Measurements from ENCODE around the gene WRAP53. TPM values are rescaled to one million over a fixed set of nuclear protein-coding genes. Genes with fewer than 3 reads are reported as not detected.

Gene WRAP53
- total RNA-seq, 1 donor from 2014 or later = 13.4 TPM

DNA sequence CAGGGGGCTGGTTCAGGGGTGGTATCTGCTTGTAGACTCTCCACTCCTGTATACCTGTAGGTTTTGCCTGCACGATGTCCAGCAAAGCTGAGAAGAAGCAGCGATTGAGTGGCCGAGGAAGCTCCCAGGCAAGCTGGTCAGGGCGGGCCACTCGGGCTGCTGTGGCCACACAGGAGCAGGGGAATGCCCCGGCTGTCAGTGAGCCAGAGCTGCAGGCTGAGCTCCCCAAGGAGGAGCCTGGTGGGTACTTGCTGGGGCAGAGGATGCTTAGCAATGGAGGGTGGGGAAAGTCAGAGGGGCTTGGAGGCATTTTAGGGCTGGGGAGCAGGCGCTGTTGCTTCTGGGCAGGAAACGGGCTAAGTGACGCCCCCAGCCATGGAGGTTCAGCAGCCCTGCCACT is 31.4 kb downstream of the WRAP53 start:
- DNase-seq (ENCODE audit: extremely low spot score, unreplicated experiment) = no peak
- Mint-ChIP-seq H3K36me3 (ENCODE audit: unreplicated experiment) (no peaks in the 10 kb centered on the region), H3K4me1 (ENCODE audit: unreplicated experiment) (peaks cover 21% of the 10 kb centered on the region), H3K4me3 (ENCODE audit: unreplicated experiment) (no peak overlapping the region), H3K27me3 (ENCODE audit: unreplicated experiment) (peaks cover 42% of the 10 kb centered on the region), H3K27ac (ENCODE audit: unreplicated experiment) (no peak overlapping the region), H3K9me3 (ENCODE audit: unreplicated experiment) (no peaks in the 10 kb centered on the region)
- TF ChIP-seq, protein P1, sequence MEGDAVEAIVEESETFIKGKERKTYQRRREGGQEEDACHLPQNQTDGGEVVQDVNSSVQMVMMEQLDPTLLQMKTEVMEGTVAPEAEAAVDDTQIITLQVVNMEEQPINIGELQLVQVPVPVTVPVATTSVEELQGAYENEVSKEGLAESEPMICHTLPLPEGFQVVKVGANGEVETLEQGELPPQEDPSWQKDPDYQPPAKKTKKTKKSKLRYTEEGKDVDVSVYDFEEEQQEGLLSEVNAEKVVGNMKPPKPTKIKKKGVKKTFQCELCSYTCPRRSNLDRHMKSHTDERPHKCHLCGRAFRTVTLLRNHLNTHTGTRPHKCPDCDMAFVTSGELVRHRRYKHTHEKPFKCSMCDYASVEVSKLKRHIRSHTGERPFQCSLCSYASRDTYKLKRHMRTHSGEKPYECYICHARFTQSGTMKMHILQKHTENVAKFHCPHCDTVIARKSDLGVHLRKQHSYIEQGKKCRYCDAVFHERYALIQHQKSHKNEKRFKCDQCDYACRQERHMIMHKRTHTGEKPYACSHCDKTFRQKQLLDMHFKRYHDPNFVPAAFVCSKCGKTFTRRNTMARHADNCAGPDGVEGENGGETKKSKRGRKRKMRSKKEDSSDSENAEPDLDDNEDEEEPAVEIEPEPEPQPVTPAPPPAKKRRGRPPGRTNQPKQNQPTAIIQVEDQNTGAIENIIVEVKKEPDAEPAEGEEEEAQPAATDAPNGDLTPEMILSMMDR (IDR thresholded peaks at IDR 0.05) = no peak

DNA sequence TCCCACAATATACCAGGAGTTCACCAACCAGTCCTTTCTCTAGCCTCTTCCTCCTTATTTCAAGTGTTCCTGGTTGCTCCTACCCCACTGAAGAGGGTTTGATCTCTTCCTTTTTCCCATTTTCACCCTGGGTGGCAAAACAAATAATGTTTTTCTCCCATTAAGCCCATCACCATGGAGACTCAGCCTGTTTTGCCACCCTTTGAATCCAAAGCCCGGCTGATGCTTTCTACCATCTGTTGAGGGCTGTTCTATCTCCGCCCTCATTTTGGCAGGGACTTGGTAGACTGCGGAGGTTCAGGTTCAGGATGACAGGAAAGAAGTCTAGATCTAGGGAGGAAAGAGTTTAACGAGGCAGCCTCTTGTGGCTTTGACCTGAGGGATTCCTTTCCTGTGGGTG is 31.8 kb downstream of the WRAP53 start:
- no peak for DNase-seq (ENCODE audit: extremely low spot score, unreplicated experiment)
- H3K4me3 Mint-ChIP-seq (ENCODE audit: unreplicated experiment) = no peak overlapping the region
- H3K4me1 Mint-ChIP-seq (ENCODE audit: unreplicated experiment) = peaks cover 21% of the 10 kb centered on the region
- no peak overlapping the region for H3K27ac Mint-ChIP-seq (ENCODE audit: unreplicated experiment)
- H3K9me3 Mint-ChIP-seq (ENCODE audit: unreplicated experiment) = no peaks in the 10 kb centered on the region
- TF ChIP-seq, protein P1 (IDR thresholded peaks at IDR 0.05) = no peak
- no peaks in the 10 kb centered on the region for H3K36me3 Mint-ChIP-seq (ENCODE audit: unreplicated experiment)
- peaks cover 42% of the 10 kb centered on the region for H3K27me3 Mint-ChIP-seq (ENCODE audit: unreplicated experiment)

DNA sequence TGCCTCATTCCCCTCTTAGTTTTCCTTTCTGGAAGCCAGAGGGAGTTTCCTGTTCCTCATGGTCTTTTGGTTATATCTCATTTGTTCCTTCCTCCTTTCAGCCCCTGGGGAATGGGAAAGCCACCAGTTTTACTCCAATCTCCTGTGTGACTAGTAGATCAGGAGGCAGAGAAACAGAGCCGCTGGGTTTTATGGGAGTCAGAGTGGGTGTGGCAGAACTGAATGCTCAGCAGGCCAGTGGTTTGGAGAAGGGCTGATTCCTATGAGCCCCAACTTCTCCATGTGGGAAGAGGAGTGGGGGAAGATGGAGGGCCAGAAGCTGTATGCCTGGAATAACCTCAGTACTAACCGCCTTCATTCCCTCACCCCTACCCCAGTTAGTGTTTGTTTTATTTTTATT is 33.3 kb downstream of the WRAP53 start:
- H3K4me3 Mint-ChIP-seq (ENCODE audit: unreplicated experiment) = no peak overlapping the region
- H3K4me1 Mint-ChIP-seq (ENCODE audit: unreplicated experiment) = peaks cover 17% of the 10 kb centered on the region
- no peaks in the 10 kb centered on the region for H3K36me3 Mint-ChIP-seq (ENCODE audit: unreplicated experiment)
- TF ChIP-seq, protein P1 (IDR thresholded peaks at IDR 0.05) = no peak
- H3K9me3 Mint-ChIP-seq (ENCODE audit: unreplicated experiment) = no peaks in the 10 kb centered on the region
- DNase-seq (ENCODE audit: extremely low spot score, unreplicated experiment) = no peak
- no peak overlapping the region for H3K27ac Mint-ChIP-seq (ENCODE audit: unreplicated experiment)
- peaks cover 42% of the 10 kb centered on the region for H3K27me3 Mint-ChIP-seq (ENCODE audit: unreplicated experiment)

DNA sequence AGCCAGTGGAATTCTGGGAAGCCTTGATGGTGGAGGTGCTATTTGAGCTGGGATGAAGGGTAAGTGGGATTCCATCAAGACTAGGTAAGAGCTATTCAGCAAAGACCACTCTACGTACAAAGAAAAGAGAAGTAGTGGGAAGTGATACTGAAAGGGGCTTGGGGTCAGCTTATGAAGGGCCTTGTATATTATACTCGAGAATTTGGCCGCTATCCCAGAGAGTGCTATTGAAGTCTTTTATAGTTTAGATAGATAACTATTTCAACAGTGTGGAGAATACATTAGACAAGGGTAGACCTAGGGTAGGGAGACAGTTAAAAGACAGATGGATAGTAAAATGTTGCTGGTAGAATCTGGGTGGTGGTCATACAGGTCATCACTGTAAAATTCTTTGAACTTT is 39.6 kb downstream of the WRAP53 start:
- Mint-ChIP-seq H3K4me3 (ENCODE audit: unreplicated experiment) (no peak overlapping the region), H3K36me3 (ENCODE audit: unreplicated experiment) (no peaks in the 10 kb centered on the region), H3K27me3 (ENCODE audit: unreplicated experiment) (peaks cover 33% of the 10 kb centered on the region), H3K9me3 (ENCODE audit: unreplicated experiment) (no peaks in the 10 kb centered on the region), H3K27ac (ENCODE audit: unreplicated experiment) (no peak overlapping the region), H3K4me1 (ENCODE audit: unreplicated experiment) (no peaks in the 10 kb centered on the region)
- TF ChIP-seq, protein P1 (IDR thresholded peaks at IDR 0.05) = no peak
- no peak for DNase-seq (ENCODE audit: extremely low spot score, unreplicated experiment)

DNA sequence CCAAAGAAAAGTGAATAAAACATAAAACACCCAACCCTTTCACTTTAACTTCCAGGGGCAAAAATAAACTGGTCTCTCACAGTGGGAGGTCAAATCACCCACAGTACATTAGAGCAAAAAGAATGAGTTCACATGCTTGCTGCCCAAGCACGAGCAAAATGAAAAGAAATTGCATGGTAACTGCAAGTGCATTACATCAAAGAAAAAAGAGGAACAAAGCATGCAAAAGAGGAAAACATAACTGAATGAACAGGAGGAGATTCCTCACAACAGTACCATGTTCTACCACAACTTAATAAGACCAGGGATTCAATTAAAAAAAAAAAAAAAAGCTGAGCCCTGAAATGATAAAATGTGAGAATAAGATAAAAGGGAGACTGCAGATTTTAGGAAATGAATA is 41.5 kb downstream of the WRAP53 start:
- TF ChIP-seq, protein P1 (IDR thresholded peaks at IDR 0.05) = no peak
- H3K4me3 Mint-ChIP-seq (ENCODE audit: unreplicated experiment) = no peak overlapping the region
- DNase-seq (ENCODE audit: extremely low spot score, unreplicated experiment) = no peak
- H3K9me3 Mint-ChIP-seq (ENCODE audit: unreplicated experiment) = no peaks in the 10 kb centered on the region
- no peaks in the 10 kb centered on the region for H3K4me1 Mint-ChIP-seq (ENCODE audit: unreplicated experiment)
- no peak overlapping the region for H3K27ac Mint-ChIP-seq (ENCODE audit: unreplicated experiment)
- no peaks in the 10 kb centered on the region for H3K36me3 Mint-ChIP-seq (ENCODE audit: unreplicated experiment)
- H3K27me3 Mint-ChIP-seq (ENCODE audit: unreplicated experiment) = peaks cover 42% of the 10 kb centered on the region

Data from osteocyte (in vitro differentiated cells).